RPMI8226 (cell line): ENCODE results near the gene CXorf65.

Source experiments
- DNase-seq: peaks from one replicate; pipeline ENCODE4 v3.0.0-alpha.2; 2015

Gene CXorf65

GRCh38 chrX:71106427-71106826 lies at the start of gene CXorf65:
CXorf65 (minus strand) TSS chrX:71106740; CDS start chrX:71106556, 184 bp downstream.
- no peak for DNase-seq

GRCh38 chrX:71154641-71155040 lies 48.1 kb upstream of the CXorf65 start:
- no peak for DNase-seq

GRCh38 chrX:71154196-71154595 lies 47.7 kb upstream of the CXorf65 start:
- DNase-seq, result no peak

- DNase-seq, result no peak
Measured at GRCh38 chrX:71151366-71151765, 44.8 kb upstream of the CXorf65 start.

GRCh38 chrX:71148278-71148663 lies 41.7 kb upstream of the CXorf65 start:
- DNase-seq, result no peak

- peak; percentile 5 for DNase-seq
Measured at GRCh38 chrX:71147496-71148277, 41.1 kb upstream of the CXorf65 start.

- DNase-seq, result no peak
Measured at GRCh38 chrX:71144651-71145050, 38.1 kb upstream of the CXorf65 start, which contains the start of gene NLGN3. NLGN3 (plus strand) TSS chrX:71144841; CDS start chrX:71147750, 2,909 bp downstream.

- DNase-seq, result no peak
Measured at GRCh38 chrX:71143508-71143907, 37.0 kb upstream of the CXorf65 start.

- no peak for DNase-seq
Measured at GRCh38 chrX:71140440-71140839, 33.9 kb upstream of the CXorf65 start.

- DNase-seq, result no peak
Measured at GRCh38 chrX:71131510-71131909, 25.0 kb upstream of the CXorf65 start.

- peak; percentile 58 for DNase-seq
Measured at GRCh38 chrX:71128915-71129765, 22.6 kb upstream of the CXorf65 start.

- DNase-seq, result no peak
Measured at GRCh38 chrX:71128166-71128833, 21.8 kb upstream of the CXorf65 start.

- peak; percentile 11 for DNase-seq
Measured at GRCh38 chrX:71118985-71119535, 12.5 kb upstream of the CXorf65 start.

GRCh38 chrX:71118032-71118984 lies 11.8 kb upstream of the CXorf65 start, which contains the start of gene MED12:
MED12 (plus strand) TSS chrX:71118596; CDS start chrX:71118755, 159 bp downstream.
- DNase-seq, result peak; percentile 80

- DNase-seq, result no peak
Measured at GRCh38 chrX:71117358-71117757, 10.8 kb upstream of the CXorf65 start.

GRCh38 chrX:71111921-71112431 lies 5.4 kb upstream of the CXorf65 start:
- DNase-seq, result no peak

- DNase-seq, result peak; percentile 23
Measured at GRCh38 chrX:71111141-71111843, 4.8 kb upstream of the CXorf65 start, which contains the start of gene IL2RG. IL2RG (minus strand) TSS chrX:71111577; CDS start chrX:71111539, 38 bp downstream.

GRCh38 chrX:71109051-71109450 lies 2.5 kb upstream of the CXorf65 start:
- no peak for DNase-seq

GRCh38 chrX:71107762-71108360 lies 1.3 kb upstream of the CXorf65 start:
- no peak for DNase-seq

GRCh38 chrX:71107245-71107644 lies 705 bp upstream of the CXorf65 start:
- no peak for DNase-seq
